K562 (cell line): ENCODE results near the gene C16orf78. TPM values are rescaled to one million over a fixed set of nuclear protein-coding genes. Genes with fewer than 3 reads are reported as not detected.

Experiments used
- BDP1 ChIP-seq: IDR thresholded peaks from 3 replicates; pipeline ENCODE4 v1.6.1; 2011; ENCODE audit not compliant: insufficient read length, insufficient read depth
- CBX8 ChIP-seq: fragments of 200-600 bp; sonication (generic); IDR thresholded peaks from 2 replicates; pipeline ENCODE4 v1.6.1; 2012; ENCODE audit warnings: borderline replicate concordance, mixed run types, low read depth, mild to moderate bottlenecking, moderate library complexity, mixed read lengths, low read length, control low read depth, inconsistent platforms; ENCODE audit not compliant: poor library complexity, severe bottlenecking; ENCODE audit errors: extremely low read depth
- ELF2 ChIP-seq: fragments of 250-450 bp; sonication (Bioruptor Pico); IDR thresholded peaks from 2 replicates; pipeline ENCODE4 v1.5.0; 2021; ENCODE audit warnings: mild to moderate bottlenecking
- HNRNPK ChIP-seq: fragments of 200-400 bp; formaldehyde crosslinking; IDR thresholded peaks from one replicate; pipeline ENCODE4 v1.6.1; 2018; ENCODE audit warnings: mild to moderate bottlenecking, low read depth, low read length; ENCODE audit not compliant: poor library complexity, severe bottlenecking
- L3MBTL2 ChIP-seq: fragments of 450-650 bp; IDR thresholded peaks from 2 replicates; pipeline ENCODE4 v1.6.1; 2016; ENCODE audit warnings: mild to moderate bottlenecking, moderate library complexity
- MYC ChIP-seq, 2 experiments: fragments of 250-450 bp in 1 of 2; sonication (Bioruptor Pico) in 1 of 2; IDR thresholded peaks; 2 replicates each; pipeline versions ENCODE4 v1.5.1 to v1.6.1; 2012 to 2021; ENCODE audit warnings: low read depth in 2 of 2, borderline replicate concordance in 1 of 2, improper control_type of control experiment in 1 of 2, low read length in 1 of 2, mild to moderate bottlenecking in 1 of 2, moderate library complexity in 1 of 2
- RAD21 ChIP-seq, 2 experiments: fragments of 250-450 bp in 1 of 2; fragments of 450-650 bp in 1 of 2; sonication (Bioruptor Pico) in 1 of 2; formaldehyde crosslinking in 1 of 2; IDR thresholded peaks in 1 of 2; conservative IDR thresholded peaks in 1 of 2; 2 replicates each; pipeline versions ENCODE4 v1.4.0 to v1.8.0; 2020 to 2022; ENCODE audit warnings: mild to moderate bottlenecking in 2 of 2, moderate library complexity in 1 of 2
- RHOXF2B ChIP-seq: fragments of 250-450 bp; sonication (Bioruptor Pico); conservative IDR thresholded peaks from 2 replicates; pipeline ENCODE4 v1.5.1; 2021
- XRCC4 ChIP-seq: IDR thresholded peaks from one replicate; pipeline ENCODE4 v1.6.1; 2011; ENCODE audit not compliant: insufficient read depth, insufficient read length; ENCODE audit errors: extremely low read depth
- ZKSCAN3 ChIP-seq: fragments of 250-450 bp; sonication (Bioruptor Pico); IDR thresholded peaks from 2 replicates; pipeline ENCODE4 v1.4.0; 2020
- ZNF175 ChIP-seq: fragments of 200-800 bp; sonication (Bioruptor generic); IDR thresholded peaks from 2 replicates; pipeline ENCODE4 v1.6.1; 2016; ENCODE audit warnings: low read depth, mild to moderate bottlenecking, missing genetic modification characterization, missing compliant biosample characterization
- polyA plus RNA-seq, 8 experiments: library from polyadenylated mRNA; depleted of rRNA in 4 of 8; stranded (reverse) in 5 of 8; unstranded in 3 of 8; fragments of >200 nt; fragmentation: Nextera tagmentation in 2 of 8; fragmentation: Illumina TruSeq in 1 of 8; extraction: Ambion mirVana in 2 of 8; extraction: Trizol in 1 of 8; gene quantifications; 2 replicates each; pipeline versions ENCODE4 v1.2.1 to v1.2.3, GENCODE V29; 2011 to 2014; ENCODE audit warnings: inconsistent platforms in 1 of 8, missing spikeins in 1 of 8
- total RNA-seq, 7 experiments: library from RNA; depleted of rRNA in 6 of 7; stranded (reverse); fragments of >200 nt in 6 of 7; fragmentation: Illumina TruSeq in 2 of 7; extraction: Trizol in 2 of 7; gene quantifications; 2 replicates each; pipeline versions ENCODE4 v1.2.1 to v1.2.3, GENCODE V29; 2011 to 2021; ENCODE audit warnings: low replicate concordance in 1 of 7
- TF ChIP-seq, protein P1 (sequence below): fragments of 250-450 bp; sonication (Bioruptor Pico); IDR thresholded peaks from 2 replicates; pipeline ENCODE4 v1.4.0; 2020; ENCODE audit warnings: mild to moderate bottlenecking
- TF ChIP-seq, protein P2 (sequence below), 2 experiments: fragments of 450-650 bp; IDR thresholded peaks; 2 replicates each; pipeline ENCODE4 v1.6.1; 2016

Gene C16orf78
- total and polyA plus RNA-seq, 9 of the 15 experiments (the other 6 are each of a cell fraction or from before 2014, with no cell fraction given): not detected

GRCh38 chr16:49350265-49351095 lies 23.1 kb upstream of the C16orf78 start (continued):
- TF ChIP-seq, protein P1, sequence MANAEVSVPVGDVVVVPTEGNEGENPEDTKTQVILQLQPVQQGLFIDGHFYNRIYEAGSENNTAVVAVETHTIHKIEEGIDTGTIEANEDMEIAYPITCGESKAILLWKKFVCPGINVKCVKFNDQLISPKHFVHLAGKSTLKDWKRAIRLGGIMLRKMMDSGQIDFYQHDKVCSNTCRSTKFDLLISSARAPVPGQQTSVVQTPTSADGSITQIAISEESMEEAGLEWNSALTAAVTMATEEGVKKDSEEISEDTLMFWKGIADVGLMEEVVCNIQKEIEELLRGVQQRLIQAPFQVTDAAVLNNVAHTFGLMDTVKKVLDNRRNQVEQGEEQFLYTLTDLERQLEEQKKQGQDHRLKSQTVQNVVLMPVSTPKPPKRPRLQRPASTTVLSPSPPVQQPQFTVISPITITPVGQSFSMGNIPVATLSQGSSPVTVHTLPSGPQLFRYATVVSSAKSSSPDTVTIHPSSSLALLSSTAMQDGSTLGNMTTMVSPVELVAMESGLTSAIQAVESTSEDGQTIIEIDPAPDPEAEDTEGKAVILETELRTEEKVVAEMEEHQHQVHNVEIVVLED (CRISPR knock-in tag): no peak
- TF ChIP-seq RAD21 (CRISPR knock-in tag; conservative IDR thresholded peaks at IDR 0.05 in 1 of 2, IDR thresholded peaks at IDR 0.05 in 1 of 2) (peak; percentile 60 to 79), CBX8 (no peak), XRCC4 (no peak), L3MBTL2 (no peak), ZNF175 (CRISPR knock-in tag) (no peak), ZKSCAN3 (CRISPR knock-in tag) (no peak), HNRNPK (no peak), ELF2 (CRISPR knock-in tag) (no peak), RHOXF2B (CRISPR knock-in tag) (no peak), BDP1 (no peak), MYC (IDR thresholded peaks at IDR 0.05; ENCODE audit: low read depth, low read length) (no peak), MYC (CRISPR knock-in tag; IDR thresholded peaks at IDR 0.05; ENCODE audit: borderline replicate concordance, low read depth) (no peak)
- TF ChIP-seq, protein P2, sequence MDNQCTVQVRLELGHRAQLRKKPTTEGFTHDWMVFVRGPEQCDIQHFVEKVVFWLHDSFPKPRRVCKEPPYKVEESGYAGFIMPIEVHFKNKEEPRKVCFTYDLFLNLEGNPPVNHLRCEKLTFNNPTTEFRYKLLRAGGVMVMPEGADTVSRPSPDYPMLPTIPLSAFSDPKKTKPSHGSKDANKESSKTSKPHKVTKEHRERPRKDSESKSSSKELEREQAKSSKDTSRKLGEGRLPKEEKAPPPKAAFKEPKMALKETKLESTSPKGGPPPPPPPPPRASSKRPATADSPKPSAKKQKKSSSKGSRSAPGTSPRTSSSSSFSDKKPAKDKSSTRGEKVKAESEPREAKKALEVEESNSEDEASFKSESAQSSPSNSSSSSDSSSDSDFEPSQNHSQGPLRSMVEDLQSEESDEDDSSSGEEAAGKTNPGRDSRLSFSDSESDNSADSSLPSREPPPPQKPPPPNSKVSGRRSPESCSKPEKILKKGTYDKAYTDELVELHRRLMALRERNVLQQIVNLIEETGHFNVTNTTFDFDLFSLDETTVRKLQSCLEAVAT (IDR thresholded peaks at IDR 0.05): no peak
